Activated CD8-positive, alpha-beta memory T cell treated with anti-CD3 and anti-CD28 coated beads for 36 hours (primary cell): ENCODE data around the gene RXRG. TPM values are rescaled to one million over a fixed set of nuclear protein-coding genes. Genes with fewer than 3 reads are reported as not detected.

Source experiments
- CTCF ChIA-PET: fragments of 350-600 bp; sonication (Branson Sonifier 250); formaldehyde crosslinking; loops from one replicate; lab custom pipeline; 2021; ENCODE audit warnings: antibody characterized with exemption; lab: Charles Lee
- POLR2A ChIA-PET: fragments of 350-600 bp; sonication (Branson Sonifier 250); formaldehyde crosslinking; loops from one replicate; lab custom pipeline; 2021; ENCODE audit warnings: antibody characterized with exemption; lab: Charles Lee
- total RNA-seq, 2 experiments: library from RNA; stranded (reverse); gene quantifications; one replicate each; pipeline ENCODE4 v1.2.3, GENCODE V29; 2021

The RXRG gene
- total RNA-seq, 2 experiments from 2014 or later, result not detected

DNA sequence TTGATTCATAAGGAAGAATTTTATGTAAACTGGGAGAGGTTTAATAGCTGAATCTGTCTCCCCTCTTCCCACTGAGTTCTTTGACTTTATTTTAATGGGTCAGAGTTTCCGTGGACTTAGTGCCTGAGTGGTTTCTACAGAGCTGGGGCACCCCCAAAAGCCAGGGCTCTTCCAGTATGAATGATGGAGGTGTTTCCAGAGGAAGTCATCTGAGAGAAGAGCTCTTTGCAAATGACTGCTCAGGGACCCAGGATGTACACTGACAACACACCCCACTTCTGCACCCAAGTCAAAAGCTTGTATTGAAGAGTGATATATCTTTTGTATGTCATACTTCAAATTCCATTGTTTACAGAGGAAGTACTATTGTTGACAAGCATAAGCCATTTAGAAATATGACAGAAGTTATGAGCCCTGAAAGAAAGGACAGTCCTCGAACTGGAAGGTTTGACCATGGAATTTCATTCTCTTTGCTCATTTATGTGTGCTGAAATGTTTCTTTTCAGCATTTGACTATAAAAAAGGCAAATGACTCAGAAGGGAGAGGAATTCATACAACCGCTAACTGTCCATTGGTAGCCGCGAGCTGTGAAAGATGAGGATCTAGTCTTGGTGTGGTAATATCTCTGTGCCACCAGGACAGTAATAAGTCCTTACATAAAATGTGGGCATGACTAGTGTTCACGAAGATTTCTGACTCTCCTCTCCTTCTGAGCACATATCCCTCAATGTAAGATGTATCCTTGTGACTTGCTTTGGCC, 63.0 kb downstream of the RXRG start:
- ChIA-PET CTCF (interaction anchor here (1.1 to 2.4 kb wide), 2 partner anchors 11 to 12 kb away, joined by 4 to 9 read pairs; no protein-coding TSS in a partner anchor), POLR2A (no interaction called here)

DNA sequence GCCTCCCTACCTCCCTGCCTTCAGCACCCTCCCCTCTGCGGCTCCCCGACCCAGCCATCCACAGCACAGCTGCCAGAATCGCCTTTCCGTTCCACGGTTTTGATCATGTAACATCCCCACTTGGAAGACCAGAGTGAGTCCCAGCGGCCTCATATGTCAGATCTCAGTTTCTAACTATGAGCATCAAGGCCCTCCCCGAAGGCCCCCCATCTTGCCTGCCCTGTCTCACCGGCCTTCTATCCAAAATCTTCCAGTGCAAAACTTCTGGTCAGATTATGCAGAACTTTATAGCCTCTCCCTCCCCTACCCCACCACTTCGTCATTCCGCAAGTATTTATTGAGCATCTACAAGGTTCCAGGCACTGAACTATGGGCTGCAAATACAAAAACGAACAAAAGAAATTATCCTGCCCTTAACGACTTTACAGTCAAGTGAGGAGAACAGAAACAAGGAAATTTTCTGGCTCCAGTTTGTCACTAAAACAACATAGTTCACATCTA, 68.1 kb downstream of the RXRG start:
- POLR2A ChIA-PET, result no interaction called here

GRCh38 chr1:165376041-165376810, 68.7 kb downstream of the RXRG start:
- POLR2A ChIA-PET, result no interaction called here
- CTCF ChIA-PET, result interaction anchor here (0.7 to 2.5 kb wide), 2 partner anchors 9 to 219 kb away, joined by 3 to 13 read pairs; no protein-coding TSS in a partner anchor

More for the DNA sequence above, 68.1 kb downstream of the RXRG start:
- CTCF ChIA-PET, result interaction anchor here (2.5 kb wide), 1 partner anchor 9 kb away, joined by 13 read pairs; no protein-coding TSS in a partner anchor

DNA sequence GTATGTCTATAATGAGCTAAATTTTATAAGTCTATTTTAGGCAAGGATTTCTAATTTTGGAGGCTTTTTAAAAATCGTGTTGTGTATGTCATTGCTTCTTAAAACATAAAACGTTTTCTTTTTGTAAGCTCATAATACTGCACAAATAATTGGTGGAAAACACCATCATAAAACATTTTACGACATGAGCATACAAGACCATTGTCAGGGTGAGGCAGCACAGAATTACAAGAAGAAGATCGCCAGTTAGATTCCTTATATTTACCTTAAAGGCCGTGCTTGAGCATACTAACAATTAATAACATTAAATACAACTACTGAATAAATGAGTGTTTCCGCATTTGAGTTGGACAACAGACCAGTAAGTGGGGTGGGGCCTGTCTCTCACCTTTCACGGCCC, 69.3 kb downstream of the RXRG start:
- ChIA-PET CTCF (interaction anchor here (0.7 to 2.5 kb wide), 2 partner anchors 8 to 220 kb away, joined by 3 to 13 read pairs; no protein-coding TSS in a partner anchor), POLR2A (no interaction called here)

GRCh38 chr1:165371588-165372225, 73.2 kb downstream of the RXRG start:
- POLR2A ChIA-PET, result no interaction called here
- CTCF ChIA-PET, result no interaction called here

DNA sequence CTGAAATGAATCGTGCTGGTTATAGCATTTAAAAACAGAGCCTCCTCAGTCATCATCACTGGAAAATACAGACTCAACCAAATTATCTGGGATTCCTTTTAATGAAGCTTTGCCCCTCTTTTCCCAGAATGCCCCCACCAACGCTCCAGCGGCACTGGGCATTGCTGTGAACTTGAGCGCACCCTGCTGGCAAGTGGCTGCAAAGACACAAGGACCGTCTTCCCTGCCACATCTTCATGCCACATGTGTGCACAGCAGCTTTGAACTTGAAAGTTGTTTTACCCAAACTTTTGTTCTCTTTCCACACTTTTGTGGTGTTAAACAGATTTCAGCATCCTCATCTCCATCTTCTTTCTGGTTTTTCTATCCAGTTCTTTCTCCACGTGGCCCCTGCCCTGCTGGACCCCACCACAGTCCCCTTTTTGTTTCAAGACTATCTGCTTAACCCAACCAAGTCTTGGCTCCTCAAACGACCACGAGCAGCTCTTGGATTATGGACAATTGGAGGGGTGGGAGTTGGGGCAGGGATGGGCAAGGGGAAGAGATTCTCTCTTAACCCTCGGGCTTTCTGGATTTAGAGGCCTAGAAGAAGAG, 75.6 kb downstream of the RXRG start:
- CTCF ChIA-PET, result interaction anchor here (0.7 to 2.6 kb wide), 9 partner anchors 12 to 255 kb away, joined by 3 to 14 read pairs (median 4); partner anchors contain the start of gene LMX1A

GRCh38 chr1:165367375-165367993, 77.4 kb downstream of the RXRG start:
- ChIA-PET POLR2A (no interaction called here), CTCF (interaction anchor here (0.7 to 2.6 kb wide), 13 partner anchors 9 to 225 kb away, joined by 3 to 14 read pairs (median 4); partner anchors contain the start of gene LMX1A)

More for the DNA sequence above, 75.6 kb downstream of the RXRG start:
- POLR2A ChIA-PET, result no interaction called here

DNA sequence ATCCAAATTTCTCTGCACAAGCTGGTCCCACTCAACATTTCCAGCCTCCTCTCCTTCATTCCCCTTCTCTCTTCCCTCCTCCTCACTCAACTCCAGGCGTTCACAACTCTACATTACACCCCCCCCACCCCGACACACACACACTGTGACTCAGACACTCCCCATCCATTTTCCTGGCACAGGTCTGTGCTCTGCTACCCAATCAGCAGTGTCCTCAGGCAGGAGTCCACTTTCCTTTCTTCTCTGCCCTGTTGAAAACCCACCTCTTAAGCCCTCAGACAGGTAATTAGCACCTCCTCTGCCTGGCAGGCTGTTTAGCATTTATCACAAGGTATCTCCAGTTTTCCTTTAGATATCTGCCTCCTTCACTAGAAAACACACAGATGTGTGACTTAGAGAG, 79.6 kb downstream of the RXRG start:
- CTCF ChIA-PET, result no interaction called here

GRCh38 chr1:165364568-165365133, 80.3 kb downstream of the RXRG start:
- POLR2A ChIA-PET, result no interaction called here
- CTCF ChIA-PET, result no interaction called here

More for the DNA sequence above, 79.6 kb downstream of the RXRG start:
- POLR2A ChIA-PET, result no interaction called here

DNA sequence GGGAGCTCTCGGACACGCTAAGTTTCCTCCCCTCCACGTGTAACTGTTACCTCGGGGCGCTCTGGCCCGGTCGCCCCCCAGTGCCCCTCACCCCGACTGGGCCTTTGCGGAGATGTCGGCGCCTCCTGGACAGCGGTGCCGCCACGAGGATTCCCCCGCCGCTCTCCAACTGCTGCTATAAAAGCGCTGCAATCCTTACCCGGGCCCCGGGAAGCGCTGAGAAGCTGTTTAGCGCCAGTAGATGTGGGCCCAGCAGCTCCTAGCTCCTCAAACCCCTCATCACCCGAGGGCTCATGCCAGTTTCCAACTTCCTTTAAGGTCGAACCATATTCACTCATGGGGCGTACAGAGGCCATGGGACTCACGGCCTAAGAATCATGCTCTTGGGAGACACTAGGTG, 88.0 kb downstream of the RXRG start:
- POLR2A ChIA-PET, result no interaction called here
- CTCF ChIA-PET, result interaction anchor here (1.3 kb wide), 1 partner anchor 11 kb away, joined by 4 read pairs; no protein-coding TSS in a partner anchor

DNA sequence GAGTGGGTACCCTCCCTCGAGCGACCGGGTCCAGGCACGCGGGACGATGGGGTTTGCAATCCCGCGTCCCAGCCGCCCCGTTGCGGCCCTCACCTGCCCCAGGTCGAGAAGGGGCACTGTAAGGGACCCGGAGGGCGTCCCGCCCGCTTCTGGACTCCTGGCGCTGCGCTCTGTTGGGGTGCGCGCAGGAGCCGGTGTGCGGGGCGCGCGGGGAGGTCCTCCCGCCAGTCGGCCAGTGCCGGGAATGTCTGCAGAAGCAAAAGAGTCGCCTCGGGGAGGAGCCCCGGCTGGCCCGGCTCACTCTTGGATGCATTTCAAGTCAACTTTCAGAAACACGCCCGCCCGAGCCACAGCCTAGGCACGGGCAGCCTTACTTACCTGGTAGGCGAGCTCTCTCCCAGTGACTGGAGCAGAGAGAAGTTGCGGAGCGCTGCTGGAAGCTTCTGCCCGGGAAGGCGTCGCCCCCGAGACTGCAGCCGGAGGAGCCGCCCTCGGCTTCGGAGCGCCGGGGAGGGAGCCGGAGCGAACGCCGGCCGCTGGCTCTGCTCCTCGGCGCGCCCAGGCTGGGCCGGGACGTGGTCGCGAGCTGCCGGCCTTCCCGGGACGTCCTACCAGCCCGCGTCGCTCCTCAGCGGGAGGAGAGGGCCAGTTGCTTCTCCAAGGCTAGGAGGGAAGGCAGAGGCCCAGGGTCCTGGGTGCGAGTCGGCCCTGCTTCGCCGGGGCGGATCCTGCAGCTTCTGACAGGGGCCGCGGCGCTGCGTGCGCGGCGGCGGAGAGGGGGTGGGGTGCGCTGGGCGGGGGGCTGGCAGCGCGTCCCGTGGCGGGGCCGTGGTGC, 88.7 kb downstream of the RXRG start, which contains the start of gene LMX1A:
Gene LMX1A (minus strand): TSS at position 739 of the 835 bp plus-strand sequence. CDS start 1,156 bp downstream, outside the sequence.
- POLR2A ChIA-PET, result no interaction called here
- CTCF ChIA-PET, result interaction anchor here (1.3 kb wide), 1 partner anchor 12 kb away, joined by 4 read pairs; no protein-coding TSS in a partner anchor

- POLR2A ChIA-PET, result no interaction called here
- CTCF ChIA-PET, result interaction anchor here (1.1 to 1.3 kb wide), 2 partner anchors 12 to 13 kb away, joined by 4 to 5 read pairs; no protein-coding TSS in a partner anchor
Observed at GRCh38 chr1:165355139-165355976, 89.6 kb downstream of the RXRG start.

GRCh38 chr1:165354739-165355138, 90.2 kb downstream of the RXRG start:
- CTCF ChIA-PET, result interaction anchor here (1.1 kb wide), 1 partner anchor 13 kb away, joined by 5 read pairs; no protein-coding TSS in a partner anchor
- POLR2A ChIA-PET, result no interaction called here

- CTCF ChIA-PET, result no interaction called here
Observed at GRCh38 chr1:165353731-165354671, 90.9 kb downstream of the RXRG start.

More at GRCh38 chr1:165353731-165354671, 90.9 kb downstream of the RXRG start:
- POLR2A ChIA-PET, result no interaction called here
